HCT116 (cell line): Measurements from ENCODE around the gene ROR2. TPM values are rescaled to one million over a fixed set of nuclear protein-coding genes. Genes with fewer than 3 reads are reported as not detected.

Source experiments
- ATAC-seq: fragments of 200-7000 bp; cut with Tn5 transposase; 2 replicates; pipeline ENCODE4 v1.9.1; 2020; ENCODE audit warnings: mild to moderate bottlenecking, moderate library complexity
- BruUV-seq: library from RNA; stranded (reverse); fragments of 400-500 nt; replicated peaks from 2 replicates; lab custom pipeline; 2021; lab: Mats Ljungman, UMichigan
- CTCF ChIA-PET: fragments of 300-600 bp; sonication (Branson Sonifier 250); formaldehyde crosslinking; loops from one replicate; lab custom pipeline; 2021; ENCODE audit warnings: antibody characterized with exemption; lab: Charles Lee
- POLR2A ChIA-PET: fragments of 300-600, 350-600 bp; sonication (Branson Sonifier 250); formaldehyde crosslinking; loops from one replicate; lab custom pipeline; 2021; ENCODE audit warnings: antibody characterized with exemption; lab: Charles Lee
- RAD21 ChIA-PET, 2 experiments: fragments of 300-600 bp; sonication (Branson Sonifier 250); formaldehyde crosslinking; loops; one replicate each; lab custom pipeline; 2023; ENCODE audit warnings: low total read pairs in 2 of 2; ENCODE audit not compliant: uncharacterized antibody in 2 of 2, unreplicated experiment in 2 of 2, low non-redundant PET in 1 of 2; lab: Charles Lee
- DNase-seq: peaks from one replicate; pipeline ENCODE4 v3.0.0-alpha.2; 2010; ENCODE audit warnings: low read depth, low spot score
- H2AFZ ChIP-seq: fragments of 200-600 bp; shearing (Covaris generic), sonication (generic); 2 replicates; pipeline ENCODE4 v1.6.1; 2017; ENCODE audit warnings: low read depth, mixed run types, mixed read lengths, antibody characterized with exemption, low read length; ENCODE audit not compliant: poor library complexity, severe bottlenecking
- H3K27ac ChIP-seq: 2 replicates; pipeline ENCODE4 v1.5.1; 2012; ENCODE audit warnings: low read depth, low read length
- H3K27me3 ChIP-seq: fragments of 200-600 bp; sonication (generic); 2 replicates; pipeline ENCODE4 v1.6.1; 2016; ENCODE audit warnings: mixed run types, low read length, mixed read lengths; ENCODE audit not compliant: insufficient read depth
- H3K36me3 ChIP-seq, 2 experiments: fragments of 200-500 bp in 1 of 2; fragments of 200-600 bp in 1 of 2; sonication (Bioruptor generic) in 1 of 2; sonication (generic) in 1 of 2; 2 replicates each; pipeline versions ENCODE4 v1.5.1 to v1.6.1; 2014 to 2016; ENCODE audit warnings: low read length in 2 of 2, inconsistent platforms in 1 of 2, mixed read lengths in 1 of 2, mixed run types in 1 of 2; ENCODE audit not compliant: insufficient read depth in 2 of 2, control insufficient read depth in 1 of 2
- H3K4me1 ChIP-seq, 2 experiments: fragments of 200-600 bp in 1 of 2; sonication (generic) in 1 of 2; 2 replicates each; pipeline versions ENCODE4 v1.5.1 to v1.6.1; 2012 to 2017; ENCODE audit warnings: low read length in 2 of 2, inconsistent platforms in 1 of 2, mild to moderate bottlenecking in 1 of 2, mixed read lengths in 1 of 2, mixed run types in 1 of 2, moderate library complexity in 1 of 2; ENCODE audit not compliant: insufficient read depth in 2 of 2, control insufficient read depth in 1 of 2
- H3K4me2 ChIP-seq: fragments of 200-600 bp; sonication (generic); 2 replicates; pipeline ENCODE4 v1.6.1; 2017; ENCODE audit warnings: mixed run types, low read length, mixed read lengths
- H3K4me3 ChIP-seq, 2 experiments: fragments of 200-600 bp in 1 of 2; sonication (generic) in 1 of 2; replicated peaks in 1 of 2; 2 replicates each; pipeline ENCODE4 v1.5.1; 2011 to 2016; ENCODE audit warnings: low read length in 2 of 2, control low read depth in 1 of 2, low read depth in 1 of 2, mild to moderate bottlenecking in 1 of 2, mixed read lengths in 1 of 2, mixed run types in 1 of 2
- H3K79me2 ChIP-seq: fragments of 200-600 bp; sonication (generic); 2 replicates; pipeline ENCODE4 v1.6.1; 2017; ENCODE audit warnings: mild to moderate bottlenecking, mixed run types, low read length, moderate library complexity, mixed read lengths; ENCODE audit not compliant: insufficient read depth
- H3K9ac ChIP-seq: fragments of 200-600 bp; sonication (generic); 2 replicates; pipeline ENCODE4 v1.6.1; 2016; ENCODE audit warnings: low read length, mixed read lengths
- H3K9me2 ChIP-seq: fragments of 200-600 bp; sonication (generic), shearing (Covaris generic); 2 replicates; pipeline ENCODE4 v1.6.1; 2017; ENCODE audit warnings: mixed run types, mild to moderate bottlenecking, moderate library complexity; ENCODE audit not compliant: insufficient read depth
- H3K9me3 ChIP-seq, 2 experiments: fragments of 200-500 bp in 1 of 2; fragments of 200-600 bp in 1 of 2; sonication (Bioruptor generic) in 1 of 2; sonication (generic) in 1 of 2; 2 replicates each; pipeline ENCODE4 v1.6.1; 2014 to 2017; ENCODE audit warnings: low read length in 2 of 2, mixed read lengths in 2 of 2, inconsistent platforms in 1 of 2, low read depth in 1 of 2, mild to moderate bottlenecking in 1 of 2, mixed run types in 1 of 2, moderate library complexity in 1 of 2; ENCODE audit not compliant: control insufficient read depth in 1 of 2, insufficient read depth in 1 of 2
- H4K20me1 ChIP-seq: fragments of 200-600 bp; sonication (generic), shearing (Covaris generic); 2 replicates; pipeline ENCODE4 v1.6.1; 2017; ENCODE audit warnings: mixed run types, mild to moderate bottlenecking, moderate library complexity; ENCODE audit not compliant: insufficient read depth
- CBX3 ChIP-seq: IDR thresholded peaks from 2 replicates; pipeline ENCODE4 v1.6.1; 2012; ENCODE audit warnings: low read depth
- ELF1 ChIP-seq: IDR thresholded peaks from 2 replicates; pipeline ENCODE4 v1.6.1; 2012; ENCODE audit warnings: low read depth, borderline replicate concordance
- SP1 ChIP-seq: IDR thresholded peaks from 2 replicates; pipeline ENCODE4 v1.6.1; 2012; ENCODE audit warnings: low read depth
- TCF7L2 ChIP-seq: IDR thresholded peaks from 2 replicates; pipeline ENCODE4 v1.7.0; 2011; ENCODE audit warnings: borderline replicate concordance, inconsistent platforms; ENCODE audit not compliant: insufficient read depth, insufficient read length; ENCODE audit errors: extremely low read depth
- ZNF274 ChIP-seq: fragments of 200-500 bp; sonication (Bioruptor generic); IDR thresholded peaks from 2 replicates; pipeline ENCODE4 v1.6.1; 2014; ENCODE audit warnings: mild to moderate bottlenecking, low read depth, low read length, inconsistent platforms
- intact Hi-C: fragments of 100-400 bp; cut with micrococcal nuclease; formaldehyde crosslinking; loops from 2 replicates; pipeline ENCODE4 v1.10.0; 2022
- total RNA-seq: library from RNA; stranded (reverse); gene quantifications from one replicate; pipeline ENCODE4 v1.2.1, GENCODE V29; 2021; ENCODE audit not compliant: unreplicated experiment
- TF ChIP-seq, protein P1 (sequence below): IDR thresholded peaks from 2 replicates; pipeline ENCODE4 v1.6.1; 2012

The ROR2 gene
- total RNA-seq, 1 experiment from 2014 or later, result 15.7 TPM

DNA sequence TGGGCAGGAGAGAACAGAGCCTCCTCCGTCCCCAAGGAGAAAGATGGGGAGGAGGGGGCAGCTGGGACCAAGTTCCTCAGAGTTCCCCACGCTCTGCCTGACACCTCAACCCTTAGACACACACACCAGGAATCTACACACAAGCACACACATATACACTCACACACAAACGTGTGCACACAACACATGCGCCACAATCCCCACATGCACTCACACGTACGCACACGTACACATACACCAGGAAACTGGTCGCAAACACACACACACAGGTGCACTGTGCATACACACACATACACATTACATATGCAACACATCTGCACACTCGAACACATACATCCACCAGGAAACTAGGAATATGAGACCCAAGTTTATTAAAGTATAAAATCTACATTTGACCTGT lies 50.4 kb downstream of the ROR2 start:
- H3K4me2 ChIP-seq, result no peak overlapping the region
- ChIA-PET CTCF (no interaction called here), RAD21 (no interaction called here), POLR2A (no interaction called here)
- H3K27me3 ChIP-seq, result no peaks in the 10 kb centered on the region
- no peaks in the 10 kb centered on the region for H3K36me3 ChIP-seq
- no peaks in the 10 kb centered on the region for H4K20me1 ChIP-seq
- H3K27ac ChIP-seq, result no peak overlapping the region
- 0 out of 2 replicates have a peak, but pooled peaks cover 4% of the 10 kb centered on the region for H3K79me2 ChIP-seq
- intact Hi-C loops, result no loop called here
- H2AFZ ChIP-seq, result no peak overlapping the region
- no peaks in the 10 kb centered on the region; a peak in 1 of 4 replicates for H3K4me1 ChIP-seq
- H3K4me3 ChIP-seq, result no peak overlapping the region
- no TSS peak for BruUV-seq
- H3K9me3 ChIP-seq, result no peaks in the 10 kb centered on the region
- H3K9ac ChIP-seq, result no peak overlapping the region
- DNase-seq (no peak), ATAC-seq (no peak)
- TF ChIP-seq ZNF274 (no peak), TCF7L2 (no peak)
- TF ChIP-seq, protein P1, sequence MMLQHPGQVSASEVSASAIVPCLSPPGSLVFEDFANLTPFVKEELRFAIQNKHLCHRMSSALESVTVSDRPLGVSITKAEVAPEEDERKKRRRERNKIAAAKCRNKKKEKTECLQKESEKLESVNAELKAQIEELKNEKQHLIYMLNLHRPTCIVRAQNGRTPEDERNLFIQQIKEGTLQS, result no peak
- no peaks in the 10 kb centered on the region for H3K9me2 ChIP-seq

DNA sequence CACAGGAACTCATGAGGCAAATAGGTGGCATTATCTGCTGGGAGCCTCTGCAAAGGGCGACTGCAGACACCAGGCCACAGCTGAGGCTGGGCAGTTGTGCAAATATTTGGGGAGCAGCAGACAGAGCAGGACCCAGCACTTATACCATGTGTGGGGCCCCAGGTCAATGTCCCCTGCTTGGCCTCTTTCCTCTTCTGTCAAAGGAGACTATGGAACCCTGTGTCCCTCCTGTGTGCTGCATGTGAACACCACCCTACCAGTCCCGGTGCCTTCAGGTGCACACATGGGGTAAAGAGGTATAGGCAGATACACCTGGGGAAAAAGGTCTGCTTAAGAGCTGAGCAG lies 50.8 kb downstream of the ROR2 start:
- ChIA-PET CTCF (no interaction called here), RAD21 (no interaction called here), POLR2A (no interaction called here)
- no peaks in the 10 kb centered on the region for H3K9me2 ChIP-seq
- H3K4me3 ChIP-seq, result no peak overlapping the region
- no peaks in the 10 kb centered on the region for H3K27me3 ChIP-seq
- H3K36me3 ChIP-seq, result no peaks in the 10 kb centered on the region
- no peaks in the 10 kb centered on the region for H3K9me3 ChIP-seq
- H3K9ac ChIP-seq, result no peak overlapping the region
- ATAC-seq (no peak), DNase-seq (no peak)
- H3K79me2 ChIP-seq, result peaks cover 5% of the 10 kb centered on the region; the same call in 1 of the 2 replicates
- H2AFZ ChIP-seq, result no peak overlapping the region
- BruUV-seq, result no TSS peak
- TF ChIP-seq ZNF274 (no peak), CBX3 (no peak), TCF7L2 (no peak), SP1 (no peak), ELF1 (no peak)
- H3K4me2 ChIP-seq, result no peak overlapping the region
- H4K20me1 ChIP-seq, result no peaks in the 10 kb centered on the region
- H3K27ac ChIP-seq, result no peak overlapping the region
- intact Hi-C loops, result no loop called here
- no peaks in the 10 kb centered on the region; a peak in 1 of 4 replicates for H3K4me1 ChIP-seq
